Ramos (cell line): ENCODE results near the gene HTT.

ENCODE experiments used
- in situ Hi-C: fragments of 300-500 bp; cut with MboI; formaldehyde crosslinking; loops from one replicate; pipeline ENCODE4 v1.14.3; 2022; ENCODE audit warnings: low sequenced_read_pairs; ENCODE audit not compliant: unreplicated experiment

The HTT gene

GRCh38 chr4:3254302-3255131, 180.0 kb downstream of the HTT start:
- in situ Hi-C loops = no loop called here

- in situ Hi-C loops = no loop called here
Observed at GRCh38 chr4:3255611-3256186, 181.2 kb downstream of the HTT start.

- in situ Hi-C loops = no loop called here
Observed at GRCh38 chr4:3256230-3257102, 182.0 kb downstream of the HTT start.

DNA sequence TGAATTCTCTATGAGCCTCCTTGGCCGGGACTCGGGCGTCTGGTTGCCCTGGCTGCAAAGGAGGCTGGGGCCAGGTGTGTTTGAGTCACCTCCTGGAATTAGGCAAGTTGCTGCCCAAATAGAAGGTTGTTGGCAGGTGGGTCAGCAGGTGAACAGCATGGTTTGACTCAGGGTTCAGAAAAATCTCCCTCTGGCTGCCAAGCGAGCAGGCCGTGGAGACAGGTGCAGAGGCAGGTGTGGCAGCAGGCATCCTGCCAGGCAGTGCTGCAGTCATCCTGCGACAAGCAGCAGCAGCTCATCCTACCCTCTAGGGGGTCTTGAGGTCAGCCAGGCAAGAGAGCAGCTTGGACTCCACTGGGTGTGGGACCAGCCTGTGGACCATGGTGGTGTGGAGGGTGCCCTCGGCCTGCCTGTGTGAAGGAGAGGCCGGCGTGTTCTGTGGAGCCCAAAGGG, 182.6 kb downstream of the HTT start:
- in situ Hi-C loops = no loop called here

- in situ Hi-C loops = no loop called here
Observed at GRCh38 chr4:3257556-3258482, 183.3 kb downstream of the HTT start.

DNA sequence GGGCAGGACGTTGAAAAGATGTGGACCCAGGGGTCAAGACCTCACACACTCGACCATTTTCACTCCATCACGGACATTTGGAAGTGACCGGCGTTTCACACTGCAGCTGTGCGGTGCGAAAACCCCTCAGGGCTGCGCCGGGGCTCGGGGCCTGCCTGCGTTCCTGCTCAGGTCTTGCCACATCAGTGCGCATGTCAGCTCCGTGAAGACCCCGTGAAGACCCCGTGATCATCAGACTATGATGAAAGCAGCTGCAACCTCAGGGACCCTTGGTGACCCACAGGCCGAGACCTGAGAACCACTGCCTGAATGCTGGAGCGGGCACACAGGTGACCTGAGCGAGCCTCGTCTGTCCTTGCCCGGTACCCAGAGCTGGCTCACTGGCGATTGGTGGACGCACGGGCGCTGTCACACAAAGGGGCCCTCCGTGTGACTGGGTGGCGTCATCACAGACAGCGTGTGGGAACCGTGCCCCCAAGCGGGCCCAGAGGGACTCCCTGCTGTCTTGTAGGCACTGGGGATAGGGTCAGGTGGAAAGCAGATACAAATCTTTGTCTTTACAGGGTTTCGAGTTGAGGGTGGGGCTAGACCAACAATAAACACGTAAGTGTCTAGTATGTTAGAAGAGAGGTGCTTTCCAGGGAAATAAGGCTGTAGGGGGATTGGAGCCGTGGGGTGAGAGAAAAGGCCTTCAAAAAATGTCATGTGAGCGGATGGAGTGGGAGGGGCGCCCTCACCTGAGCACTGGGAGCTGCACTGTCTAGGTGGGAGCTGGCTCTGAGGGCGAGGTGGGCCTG, 187.1 kb downstream of the HTT start:
- in situ Hi-C loops = no loop called here

- in situ Hi-C loops = no loop called here
Observed at GRCh38 chr4:3262208-3263052, 187.9 kb downstream of the HTT start.

DNA sequence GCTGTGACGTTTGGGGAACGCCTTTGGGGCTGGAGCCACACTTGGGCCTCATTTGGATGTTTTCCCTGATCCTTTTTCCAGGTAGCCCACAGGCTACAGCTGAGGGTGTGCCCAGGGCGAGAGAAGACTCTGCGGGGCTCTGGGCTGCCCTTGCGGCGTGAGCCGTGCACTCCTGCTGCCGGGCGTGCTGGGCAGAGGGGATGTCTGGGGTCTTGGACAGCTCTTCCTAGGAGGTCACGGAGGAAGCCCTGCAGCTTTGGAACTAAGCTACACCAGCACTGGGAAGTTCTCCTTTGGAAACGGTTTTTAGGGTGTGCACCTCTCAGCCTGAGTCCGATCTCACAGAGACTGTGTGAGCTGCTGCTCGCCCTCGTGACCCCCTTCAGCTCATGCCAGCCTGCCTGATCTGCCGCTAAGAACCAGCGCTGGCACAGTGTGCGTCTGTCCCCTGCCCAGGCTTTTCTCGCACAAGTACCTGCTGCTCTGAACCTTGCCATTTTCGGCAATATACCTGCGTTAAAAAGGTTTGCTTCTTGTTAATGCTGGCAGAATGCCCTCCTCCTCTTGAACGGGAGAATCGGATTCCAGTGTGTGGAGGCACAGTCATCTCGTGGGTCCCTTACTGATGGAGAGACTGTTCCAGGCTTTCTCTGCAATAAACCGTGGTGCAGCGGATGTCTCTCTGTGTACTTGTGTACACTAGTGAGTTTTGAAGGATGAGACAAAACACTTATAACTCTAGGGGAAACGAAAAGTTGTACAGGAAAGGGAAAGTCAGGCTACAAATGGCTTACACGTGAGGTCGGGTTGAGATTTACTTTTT, 188.8 kb downstream of the HTT start:
- in situ Hi-C loops = no loop called here

- in situ Hi-C loops = no loop called here
Observed at GRCh38 chr4:3263876-3264193, 189.4 kb downstream of the HTT start.

GRCh38 chr4:3266076-3266475, 191.6 kb downstream of the HTT start:
- in situ Hi-C loops = no loop called here

- in situ Hi-C loops = no loop called here
Observed at GRCh38 chr4:3267576-3268394, 193.3 kb downstream of the HTT start.

- in situ Hi-C loops = no loop called here
Observed at GRCh38 chr4:3268395-3269104, 194.1 kb downstream of the HTT start.

DNA sequence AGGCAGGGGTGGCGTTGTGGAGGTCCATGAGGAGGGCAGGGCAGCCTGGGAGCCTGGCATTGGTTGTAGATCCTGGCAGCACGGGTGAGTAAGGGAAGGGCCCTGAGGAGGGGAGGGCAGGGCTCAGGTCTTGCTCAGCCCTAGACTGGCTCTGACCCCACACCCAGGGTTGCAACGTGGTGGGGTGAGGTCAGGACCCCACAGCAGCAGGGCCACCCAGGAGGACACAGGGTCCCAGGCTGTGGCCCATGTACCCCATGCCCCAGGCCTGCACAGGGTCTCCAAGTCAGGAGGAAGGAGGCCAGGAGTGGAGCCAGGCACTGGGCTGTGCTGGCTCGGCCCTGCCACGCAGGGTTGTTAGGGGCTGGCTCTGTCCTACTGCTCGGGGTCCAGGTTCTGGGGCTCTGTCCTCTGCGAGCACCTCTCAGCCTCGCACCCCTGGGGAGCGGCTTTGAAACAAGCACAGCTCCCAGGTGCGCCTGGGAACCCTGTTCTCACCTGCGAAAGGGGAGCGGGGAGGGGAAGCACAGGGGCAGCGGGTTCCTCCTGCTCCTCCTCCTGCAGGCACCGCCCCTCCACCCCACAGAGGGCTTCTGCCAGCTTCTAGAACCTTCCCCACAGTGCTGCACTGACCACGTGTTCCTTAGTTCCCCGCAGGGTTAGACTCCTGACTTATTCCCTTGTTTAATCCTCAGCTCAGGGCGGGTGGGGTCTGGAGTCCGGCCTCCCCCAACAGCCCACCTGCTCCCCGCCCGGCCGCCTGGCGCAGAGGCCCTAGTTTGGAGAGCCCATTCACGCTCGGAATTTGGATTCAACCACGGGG, 194.8 kb downstream of the HTT start:
- in situ Hi-C loops = no loop called here

- in situ Hi-C loops = no loop called here
Observed at GRCh38 chr4:3269991-3270611, 195.6 kb downstream of the HTT start.

DNA sequence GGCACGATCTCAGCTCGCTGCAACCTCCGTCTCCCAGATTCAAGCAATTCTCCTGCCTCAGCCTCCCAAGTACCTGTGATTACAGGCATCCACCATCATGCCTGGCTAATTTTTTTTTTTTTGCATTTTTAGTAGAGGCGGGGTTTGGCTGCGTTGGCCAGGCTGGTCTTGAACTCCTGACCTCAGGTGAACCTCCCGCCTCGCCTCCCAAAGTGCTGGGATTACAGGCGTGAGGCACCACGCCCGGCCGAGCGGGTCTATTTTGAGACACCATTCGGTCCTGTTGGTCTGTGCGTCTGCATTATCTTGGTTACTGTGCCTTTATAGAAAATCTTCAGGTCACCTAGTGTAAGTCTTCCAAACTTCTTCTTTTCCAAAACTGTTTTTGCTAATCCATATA, 196.7 kb downstream of the HTT start:
- in situ Hi-C loops = no loop called here
